CD4-positive, alpha-beta T cell treated with Interleukin-15 for 4 hours (primary cell): ENCODE data around the gene PYY.

Experiments used
- DNase-seq: peaks from one replicate; pipeline ENCODE4 v3.0.0-alpha.2; 2020; ENCODE audit warnings: low spot score

The PYY gene

DNA sequence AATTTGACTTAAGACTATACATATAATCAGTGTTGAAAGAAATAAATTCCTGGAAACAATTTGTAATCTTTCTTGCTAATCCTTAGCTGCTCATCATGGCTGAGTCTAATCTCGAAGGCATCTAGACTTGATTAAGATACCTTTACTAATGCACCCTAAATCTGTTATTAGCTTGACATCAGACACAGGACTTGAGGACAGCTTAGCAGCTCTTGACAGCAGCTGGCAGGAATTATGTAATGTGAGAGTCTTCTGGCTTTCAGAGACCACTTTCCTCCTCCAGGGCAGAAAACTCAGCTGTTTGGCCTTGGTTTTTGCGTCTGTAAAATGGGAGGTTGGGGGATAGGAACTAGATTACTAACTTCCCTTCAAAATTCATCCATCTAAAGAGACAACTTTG lies 39.3 kb downstream of the PYY start:
- DNase-seq = no peak

DNA sequence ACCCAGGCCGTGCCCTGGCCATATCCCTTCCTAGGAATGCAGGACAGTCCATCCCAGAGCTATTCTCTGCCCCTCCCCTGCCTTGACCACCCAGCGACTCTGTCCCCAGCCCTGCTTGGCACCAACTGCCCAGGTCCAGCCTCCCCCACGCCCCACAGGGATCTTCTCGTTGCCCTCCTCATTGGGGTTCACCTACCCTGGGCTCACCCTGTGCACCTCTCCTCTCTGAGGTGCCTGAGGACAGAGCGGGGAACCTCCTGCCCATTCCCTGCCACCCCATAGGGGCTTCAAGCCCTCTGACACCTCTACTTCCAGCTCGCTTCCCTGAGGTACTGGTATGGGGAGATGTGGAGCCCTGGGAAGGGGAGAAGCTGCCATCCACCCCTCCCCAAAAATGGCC lies 40.2 kb downstream of the PYY start:
- no peak for DNase-seq

DNA sequence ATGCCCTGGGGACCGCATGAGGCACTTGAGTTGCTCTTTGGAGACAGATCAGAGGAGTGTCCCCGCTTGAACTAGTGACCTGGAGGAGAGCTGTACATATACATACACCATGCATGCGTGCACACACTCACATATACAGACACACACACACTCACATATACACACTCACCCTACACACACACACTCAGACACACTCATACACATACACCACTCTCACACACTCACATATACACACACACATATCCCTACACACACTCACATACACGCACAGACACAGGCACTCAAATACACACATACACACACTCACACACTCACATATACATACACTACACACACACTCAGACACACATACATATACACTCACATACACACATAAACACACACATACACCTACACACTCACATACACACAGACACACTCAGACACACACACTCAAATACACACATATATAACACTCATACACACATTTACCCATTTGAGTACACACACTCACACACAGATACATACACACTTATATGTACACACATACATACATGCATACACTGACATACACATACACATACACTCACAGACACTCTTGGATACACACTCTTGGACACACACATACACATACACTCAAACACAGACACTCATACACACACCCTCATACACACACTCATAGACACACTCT lies 41.0 kb downstream of the PYY start:
- DNase-seq = no peak

DNA sequence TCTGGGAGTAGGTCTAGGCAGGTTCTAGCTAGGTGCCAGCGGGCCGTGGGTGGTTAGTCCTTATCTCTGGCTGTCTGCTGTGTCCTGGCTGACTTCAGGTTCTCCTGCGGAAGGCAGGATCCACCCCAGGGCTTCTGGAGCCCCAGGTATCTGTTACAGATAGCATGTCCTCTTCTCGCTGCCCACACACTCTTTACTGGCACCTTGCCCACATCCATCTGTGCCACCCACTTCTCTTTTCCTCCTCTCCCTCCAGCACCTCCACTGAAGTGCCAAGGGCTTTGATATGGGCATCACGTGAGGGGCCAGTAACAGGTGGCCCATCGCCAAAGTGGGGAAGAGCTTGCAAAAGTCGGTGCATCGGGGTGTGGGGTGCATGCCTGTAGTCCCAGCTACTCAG lies 41.8 kb downstream of the PYY start:
- no peak for DNase-seq

DNA sequence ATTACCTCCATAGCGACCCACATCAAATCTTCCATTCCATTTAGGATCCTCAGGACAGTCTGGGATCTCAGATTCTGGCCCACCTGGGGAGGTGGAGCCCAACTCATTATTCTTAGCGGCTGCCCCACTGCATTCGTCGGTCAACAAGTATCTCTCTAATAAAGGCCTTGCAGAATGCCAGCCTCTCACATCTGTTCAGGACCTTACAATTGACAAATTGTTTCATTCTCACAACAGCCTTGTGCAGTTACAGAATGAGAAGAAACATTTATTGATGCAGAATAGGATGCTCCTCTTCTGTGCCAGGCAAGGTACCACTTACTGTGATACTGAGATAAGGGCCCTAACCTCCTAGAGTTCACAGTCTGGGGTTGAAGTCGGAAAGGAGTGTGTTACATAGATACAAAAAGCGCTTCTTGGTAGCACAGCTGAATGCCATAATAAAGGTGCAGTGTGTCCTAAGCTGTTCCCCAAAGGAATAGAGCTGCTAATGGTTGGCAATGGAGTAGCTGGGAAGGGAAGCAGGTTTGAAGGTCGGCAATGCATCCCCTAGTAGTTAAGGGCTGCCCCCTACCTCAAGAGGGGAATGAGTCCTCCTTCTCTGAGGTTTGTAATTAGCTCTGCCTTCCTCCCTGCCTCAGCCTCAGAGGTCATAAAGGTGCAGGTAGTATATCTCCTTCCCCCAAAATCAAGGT lies 44.1 kb downstream of the PYY start:
- DNase-seq = no peak

DNA sequence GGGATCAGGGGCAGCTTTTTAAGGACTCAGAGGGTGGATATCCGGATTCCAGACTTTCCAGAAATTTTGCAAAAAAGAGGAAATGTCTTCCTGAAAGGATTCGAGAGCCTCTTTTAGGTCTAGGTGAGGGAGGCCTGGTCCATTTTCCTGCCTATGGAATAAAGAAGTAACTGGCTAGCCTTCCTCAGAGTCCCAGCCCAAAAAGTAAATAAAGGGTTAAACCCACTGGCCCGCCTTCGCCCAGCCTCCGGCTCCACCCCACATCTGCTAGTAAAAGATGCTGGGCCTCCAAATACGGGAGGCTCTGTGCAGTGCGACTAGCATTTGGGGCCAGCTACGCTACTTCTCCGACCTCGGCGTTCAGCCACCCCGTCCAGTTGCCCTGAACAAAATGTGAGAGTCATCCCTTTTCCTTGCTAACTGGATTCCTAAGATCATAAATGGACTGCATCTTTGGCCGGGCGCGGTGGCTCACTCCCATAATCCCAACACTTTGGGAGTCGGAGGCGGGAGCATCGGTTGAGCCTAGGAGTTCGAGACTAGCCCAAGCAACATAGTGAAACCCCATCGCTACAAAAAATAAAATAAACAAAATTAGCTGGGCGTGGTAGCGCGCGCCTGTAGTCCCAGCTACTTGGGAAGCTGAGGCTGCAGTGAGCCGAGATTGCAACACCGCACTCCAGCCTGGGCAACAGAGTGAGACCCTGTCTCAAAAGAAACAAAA lies 45.6 kb downstream of the PYY start:
- DNase-seq = peak; percentile 55

DNA sequence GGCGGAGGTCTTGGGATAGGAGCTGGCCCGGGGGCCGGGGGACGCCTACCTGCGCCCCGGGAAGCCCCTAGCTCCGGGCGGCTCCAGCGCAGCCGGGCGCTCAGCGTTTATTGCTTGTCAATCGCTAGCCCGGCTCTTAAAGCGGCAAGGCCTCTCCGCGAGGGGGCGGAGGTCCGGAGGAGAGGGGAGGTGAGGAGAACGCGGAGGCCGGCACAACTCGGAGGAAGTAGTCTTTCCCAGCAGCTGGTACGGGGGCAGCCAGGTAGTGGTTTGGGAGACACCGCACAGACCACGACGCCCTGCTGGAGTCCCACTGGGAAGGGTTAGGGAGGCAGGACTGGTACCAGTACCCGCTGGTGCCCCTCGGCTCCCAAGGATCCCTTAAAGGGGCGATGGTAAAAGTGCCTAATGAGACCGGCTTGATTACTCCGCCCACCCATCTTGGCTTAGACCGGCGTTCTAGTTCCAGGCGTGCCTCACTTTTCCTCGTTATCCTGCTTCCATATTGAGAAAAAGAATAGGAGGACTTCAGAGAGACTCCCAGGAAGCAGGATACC lies 46.2 kb downstream of the PYY start, which contains the start of gene MPP2:
Gene MPP2 (minus strand): TSS at position 112 of the 557 bp plus-strand sequence. CDS start 3,076 bp downstream, outside the sequence.
- DNase-seq = peak; percentile 45

DNA sequence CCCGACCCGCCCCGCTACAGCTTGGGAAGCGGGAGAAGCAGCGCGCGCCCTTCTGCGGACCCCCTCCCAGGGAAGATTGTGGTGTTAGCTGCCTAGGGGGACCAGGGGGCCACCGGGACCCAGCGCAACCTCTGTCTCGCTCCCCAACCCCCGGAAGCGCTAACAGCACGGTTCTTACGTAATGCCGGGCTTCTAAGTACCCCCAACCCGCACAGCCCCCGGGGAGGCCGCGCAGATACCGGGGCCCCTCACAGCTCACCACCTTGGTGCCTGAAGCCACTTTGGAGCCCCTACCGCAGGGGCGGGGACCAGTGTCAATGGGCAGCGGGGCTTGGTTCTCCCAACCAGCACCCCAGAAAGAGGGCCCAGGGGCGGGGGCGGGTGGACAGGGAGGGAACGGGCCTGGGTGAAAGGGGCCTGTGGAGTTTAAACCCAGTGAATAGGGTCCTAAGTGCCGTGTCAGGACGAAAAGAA lies 46.8 kb downstream of the PYY start:
- DNase-seq = no peak

DNA sequence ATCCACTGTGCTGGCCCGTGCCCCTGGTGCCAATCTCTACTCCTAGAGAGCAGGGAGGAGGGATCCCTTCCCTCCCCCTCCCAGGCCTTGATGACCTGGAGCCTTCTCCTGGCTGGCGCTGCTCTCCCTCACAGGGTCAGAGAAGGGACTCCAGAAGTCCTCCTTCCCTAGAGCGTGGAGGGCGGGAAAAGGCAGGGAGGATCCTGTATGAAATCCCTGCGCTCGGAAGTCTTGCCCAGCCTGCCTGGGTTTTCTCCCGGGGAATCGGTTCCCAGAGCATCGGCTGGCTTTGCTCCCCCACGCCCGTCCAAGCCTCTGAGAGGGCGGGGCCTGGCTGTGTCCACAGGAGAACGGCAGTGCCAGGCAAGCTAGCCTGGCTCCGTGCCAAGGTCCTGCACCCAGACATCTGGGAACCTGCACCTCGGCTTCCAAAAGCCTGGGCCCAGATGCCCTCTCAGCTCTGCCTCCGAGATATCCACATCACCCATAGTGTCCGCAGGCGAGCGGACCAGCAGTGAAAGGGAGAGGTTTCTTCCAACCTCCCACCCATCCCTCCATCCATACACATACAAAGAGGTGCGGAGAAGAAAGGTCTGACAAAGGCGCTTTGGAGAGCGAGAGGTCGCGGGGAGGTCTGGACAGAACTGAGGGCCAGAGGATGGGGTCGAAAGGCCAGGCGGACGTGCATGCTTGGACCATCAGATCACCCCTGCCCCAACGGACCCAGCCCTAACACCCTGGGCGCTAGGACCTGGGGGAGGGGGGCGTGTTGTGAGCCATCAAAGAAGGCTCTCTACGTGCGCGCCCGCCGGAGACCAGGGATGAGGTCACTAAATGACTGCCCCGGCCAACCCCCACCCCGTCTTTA lies 47.5 kb downstream of the PYY start:
- DNase-seq = peak; percentile 17

DNA sequence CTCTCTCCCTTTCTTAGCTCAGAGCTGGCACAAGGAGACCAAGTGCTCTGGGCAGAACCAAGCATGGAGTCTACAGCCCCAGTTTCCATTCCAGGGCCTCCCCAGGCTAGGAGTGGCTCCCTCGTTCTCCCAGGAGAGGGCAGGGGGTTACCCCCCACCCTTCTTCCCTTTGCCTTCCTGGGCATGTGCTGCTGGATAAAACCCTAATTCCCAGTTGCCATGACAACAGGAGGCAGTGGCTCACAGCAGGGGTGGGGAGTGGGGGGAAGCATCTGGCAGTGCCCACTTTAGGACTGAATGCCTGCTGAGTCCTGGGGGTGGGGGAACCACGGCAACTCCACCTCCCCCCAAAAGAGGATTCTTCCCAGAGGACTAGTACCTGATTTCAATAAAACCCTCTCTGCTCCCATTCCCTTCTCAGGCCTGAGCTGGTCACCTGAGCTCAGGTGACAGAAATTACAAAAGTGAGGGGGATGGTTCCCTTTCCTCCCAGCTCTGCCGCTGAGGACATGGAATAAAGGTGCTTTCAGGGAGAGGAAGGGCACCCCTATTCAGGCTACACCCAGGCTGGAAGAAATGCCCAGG lies 48.2 kb downstream of the PYY start:
- no peak for DNase-seq
